DND-41 (cell line): ENCODE measurements around the gene SLC36A3.
A peak's percentile ranks its signal among the peaks of the same experiment; 100 is the strongest.

Experiments
- ATAC-seq: fragments of 200-7000 bp; cut with Tn5 transposase; 3 replicates; pipeline ENCODE4 v1.9.1; 2021; ENCODE audit warnings: low read depth; ENCODE audit not compliant: insufficient read depth
- DNase-seq: peaks from one replicate; pipeline ENCODE4 v3.0.0-alpha.2; 2020
- H2AFZ ChIP-seq: 2 replicates; pipeline ENCODE4 v1.6.0; 2012; ENCODE audit warnings: low read depth, low read length
- H3K27ac ChIP-seq: 2 replicates; pipeline ENCODE4 v1.5.1; 2012; ENCODE audit warnings: low read length, inconsistent platforms
- H3K27me3 ChIP-seq: fragments of 200-600 bp; sonication (generic); 2 replicates; pipeline ENCODE4 v1.6.0; 2012; ENCODE audit warnings: low read length, mild to moderate bottlenecking, inconsistent platforms; ENCODE audit not compliant: insufficient read depth, poor library complexity
- H3K36me3 ChIP-seq: 2 replicates; pipeline ENCODE4 v1.5.1; 2012; ENCODE audit warnings: low read length, inconsistent platforms; ENCODE audit not compliant: insufficient read depth
- H3K4me1 ChIP-seq: 2 replicates; pipeline ENCODE4 v1.5.1; 2012; ENCODE audit warnings: mild to moderate bottlenecking, low read length; ENCODE audit not compliant: insufficient read depth
- H3K4me2 ChIP-seq: 2 replicates; pipeline ENCODE4 v1.6.0; 2012; ENCODE audit warnings: mild to moderate bottlenecking, moderate library complexity, low read length, inconsistent platforms; ENCODE audit not compliant: insufficient read depth
- H3K4me3 ChIP-seq, 2 experiments: fragments of 200-600 bp in 1 of 2; shearing (Covaris generic) in 1 of 2; 2 replicates each; pipeline ENCODE4 v1.5.1; 2012 to 2016; ENCODE audit warnings: inconsistent platforms in 2 of 2, low read length in 2 of 2, mild to moderate bottlenecking in 2 of 2, low read depth in 1 of 2, moderate library complexity in 1 of 2
- H3K79me2 ChIP-seq: 2 replicates; pipeline ENCODE4 v1.6.0; 2012; ENCODE audit warnings: low read length, inconsistent platforms; ENCODE audit not compliant: insufficient read depth
- H3K9ac ChIP-seq: 2 replicates; pipeline ENCODE4 v1.6.0; 2012; ENCODE audit warnings: low read depth, mild to moderate bottlenecking, inconsistent platforms, low read length, moderate library complexity
- H3K9me3 ChIP-seq: 2 replicates; pipeline ENCODE4 v1.5.1; 2012; ENCODE audit warnings: low read length, moderate library complexity, mild to moderate bottlenecking, inconsistent platforms; ENCODE audit not compliant: insufficient read depth, severe bottlenecking
- H4K20me1 ChIP-seq: 2 replicates; pipeline ENCODE4 v1.6.0; 2012; ENCODE audit warnings: low read length; ENCODE audit not compliant: insufficient read depth
- EZH2 ChIP-seq: IDR thresholded peaks from 3 replicates; pipeline ENCODE4 v1.6.1; 2012; ENCODE audit warnings: borderline replicate concordance, low read depth, mild to moderate bottlenecking, moderate library complexity, low read length, inconsistent platforms; ENCODE audit not compliant: severe bottlenecking
- TF ChIP-seq, protein P1 (sequence below): IDR thresholded peaks from 2 replicates; pipeline ENCODE4 v1.5.1; 2012; ENCODE audit warnings: borderline replicate concordance, low read length, moderate library complexity, mild to moderate bottlenecking; ENCODE audit not compliant: poor library complexity, severe bottlenecking; ENCODE audit errors: extremely low read depth

SLC36A3 gene

DNA sequence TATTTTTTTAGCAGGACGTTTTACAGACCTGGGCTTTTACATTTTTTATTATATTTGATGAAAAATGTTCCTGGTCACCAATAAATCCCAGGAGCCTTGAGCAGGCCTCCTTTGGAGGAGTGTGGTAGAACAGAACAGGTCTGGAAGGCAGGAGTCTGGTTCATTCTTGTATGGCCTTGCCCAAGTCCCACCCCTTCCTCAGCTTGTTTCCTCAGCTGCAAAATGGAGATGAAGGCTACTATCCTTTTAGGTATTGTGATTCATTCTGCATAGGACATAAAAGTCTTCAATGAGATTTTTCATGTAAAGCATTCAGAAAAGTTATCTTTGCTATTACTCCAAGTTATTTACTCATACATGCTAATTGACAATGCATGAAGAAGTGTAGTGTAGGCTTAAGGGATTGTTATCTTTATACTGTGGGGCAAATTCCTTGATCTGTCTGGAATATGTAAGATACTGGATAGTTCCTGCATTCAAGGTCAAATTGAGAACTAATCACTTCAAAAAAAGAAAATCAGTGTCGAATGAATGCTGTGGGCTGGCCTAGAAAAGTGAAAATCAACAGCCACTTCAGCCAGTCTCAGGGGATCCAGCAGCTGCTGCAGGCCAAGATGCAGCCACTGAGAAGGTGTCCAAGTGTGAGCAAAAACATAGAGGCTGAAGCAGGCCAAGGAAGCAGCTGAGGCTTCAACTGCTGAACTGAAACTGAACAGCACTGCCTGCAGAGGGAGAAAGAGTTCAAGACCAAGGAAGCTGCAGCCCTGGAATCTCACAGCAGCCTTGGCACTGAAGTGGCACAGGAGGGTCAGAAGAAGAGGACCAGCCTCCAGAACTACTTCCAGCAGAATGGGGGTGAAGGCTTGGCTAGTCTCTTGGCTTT, 15.5 kb upstream of the SLC36A3 start:
- ATAC-seq: no peak
- H3K79me2 ChIP-seq: no peaks in the 10 kb centered on the region

GRCh38 chr5:151317871-151318270, 14.3 kb upstream of the SLC36A3 start:
- Histone ChIP-seq H3K79me2 (no peaks in the 10 kb centered on the region), H3K4me3 (no peak overlapping the region), H3K27me3 (peaks cover 6% of the 10 kb centered on the region), H4K20me1 (no peaks in the 10 kb centered on the region), H2AFZ (no peak overlapping the region), H3K36me3 (no peaks in the 10 kb centered on the region), H3K9me3 (no peaks in the 10 kb centered on the region), H3K4me2 (no peak overlapping the region), H3K4me1 (no peaks in the 10 kb centered on the region), H3K27ac (no peak overlapping the region), H3K9ac (no peak overlapping the region)
- no peak for ATAC-seq
- no peak for DNase-seq
- no peak for TF ChIP-seq EZH2
- TF ChIP-seq, protein P1, sequence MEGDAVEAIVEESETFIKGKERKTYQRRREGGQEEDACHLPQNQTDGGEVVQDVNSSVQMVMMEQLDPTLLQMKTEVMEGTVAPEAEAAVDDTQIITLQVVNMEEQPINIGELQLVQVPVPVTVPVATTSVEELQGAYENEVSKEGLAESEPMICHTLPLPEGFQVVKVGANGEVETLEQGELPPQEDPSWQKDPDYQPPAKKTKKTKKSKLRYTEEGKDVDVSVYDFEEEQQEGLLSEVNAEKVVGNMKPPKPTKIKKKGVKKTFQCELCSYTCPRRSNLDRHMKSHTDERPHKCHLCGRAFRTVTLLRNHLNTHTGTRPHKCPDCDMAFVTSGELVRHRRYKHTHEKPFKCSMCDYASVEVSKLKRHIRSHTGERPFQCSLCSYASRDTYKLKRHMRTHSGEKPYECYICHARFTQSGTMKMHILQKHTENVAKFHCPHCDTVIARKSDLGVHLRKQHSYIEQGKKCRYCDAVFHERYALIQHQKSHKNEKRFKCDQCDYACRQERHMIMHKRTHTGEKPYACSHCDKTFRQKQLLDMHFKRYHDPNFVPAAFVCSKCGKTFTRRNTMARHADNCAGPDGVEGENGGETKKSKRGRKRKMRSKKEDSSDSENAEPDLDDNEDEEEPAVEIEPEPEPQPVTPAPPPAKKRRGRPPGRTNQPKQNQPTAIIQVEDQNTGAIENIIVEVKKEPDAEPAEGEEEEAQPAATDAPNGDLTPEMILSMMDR: no peak

More for the DNA sequence above, 15.5 kb upstream of the SLC36A3 start:
- DNase-seq: no peak
- Histone ChIP-seq H2AFZ (no peak overlapping the region), H3K9ac (no peak overlapping the region), H3K27me3 (peaks cover under 1% of the 10 kb centered on the region), H4K20me1 (no peaks in the 10 kb centered on the region), H3K27ac (no peak overlapping the region), H3K9me3 (no peaks in the 10 kb centered on the region), H3K4me1 (no peaks in the 10 kb centered on the region), H3K4me2 (no peak overlapping the region), H3K4me3 (no peak overlapping the region), H3K36me3 (no peaks in the 10 kb centered on the region)
- no peak for TF ChIP-seq EZH2
- TF ChIP-seq, protein P1: peak; percentile 38

DNA sequence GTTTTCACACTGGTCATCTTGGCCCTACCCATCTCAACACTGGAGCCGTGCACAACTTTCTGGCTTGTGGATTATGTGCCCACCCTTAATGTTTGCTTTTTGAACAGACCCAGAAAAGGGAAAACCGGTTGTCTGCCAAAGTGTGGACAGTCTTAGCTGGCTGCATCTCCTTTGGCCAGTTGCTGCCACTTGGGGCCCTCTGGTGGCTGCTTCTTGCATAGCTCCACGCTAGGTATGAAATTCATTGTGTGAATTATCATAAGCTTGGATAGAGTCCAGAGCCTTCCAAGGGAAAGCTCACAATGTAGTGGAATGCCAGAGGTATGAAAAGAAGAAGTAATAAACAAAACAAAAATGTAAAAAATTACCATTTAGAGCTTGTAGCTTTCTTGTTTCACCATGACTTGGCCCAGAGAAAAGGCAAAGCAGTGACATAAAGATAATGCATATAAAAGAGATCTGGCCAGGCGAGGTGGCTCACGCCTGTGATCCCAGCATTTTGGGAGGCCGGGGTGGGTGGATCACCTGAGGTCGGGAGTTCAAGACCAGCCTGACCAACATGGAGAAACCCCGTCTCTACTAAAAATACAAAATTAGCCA, 12.5 kb upstream of the SLC36A3 start:
- Histone ChIP-seq H3K9me3 (no peaks in the 10 kb centered on the region), H2AFZ (0 out of 2 replicates have a peak overlapping the region, but pooled peaks have one; percentile 13), H3K79me2 (no peaks in the 10 kb centered on the region), H3K4me2 (no peak overlapping the region), H3K27me3 (peaks cover 6% of the 10 kb centered on the region), H3K27ac (no peak overlapping the region), H3K4me1 (no peaks in the 10 kb centered on the region), H4K20me1 (no peaks in the 10 kb centered on the region), H3K4me3 (no peak overlapping the region), H3K9ac (no peak overlapping the region), H3K36me3 (no peaks in the 10 kb centered on the region)
- ATAC-seq (peak; percentile 84), DNase-seq (peak; percentile 58)
- TF ChIP-seq, protein P1: peak; percentile 88
- no peak for TF ChIP-seq EZH2
